Adrenal gland (tissue), 12 donors: ENCODE data around the gene CAB39. TPM values are rescaled to one million over a fixed set of nuclear protein-coding genes. Genes with fewer than 3 reads are reported as not detected.
"Not testable (repeated sequence)": the region's sequence is repeated elsewhere in the genome, so short reads cannot be mapped to it uniquely, and the experiment has no call there.

Experiments
- DNase-seq, 7 donors: peaks; one replicate each; pipeline ENCODE4 v3.0.0-alpha.2; 2019 to 2020
- H3K27ac ChIP-seq, 5 donors: fragments of 200-600 bp; sonication (generic) in 4 of 5; 1 replicate in 3 of 5; 2 replicates in 2 of 5; pipeline versions ENCODE4 v1.5.1 to v1.8.0; 2016 to 2020; ENCODE audit warnings: mild to moderate bottlenecking in 1 of 5
- H3K27me3 ChIP-seq: fragments of 200-600 bp; 2 replicates; pipeline ENCODE4 v1.8.0; 2021
- H3K36me3 ChIP-seq, 2 donors: fragments of 200-600 bp; replicated peaks in 1 of 2; 1 replicate in 1 of 2; 2 replicates in 1 of 2; pipeline versions ENCODE4 v1.5.1 to v1.8.0; 2018 to 2022
- H3K4me1 ChIP-seq, 2 donors: fragments of 200-600 bp; replicated peaks in 1 of 2; 1 replicate in 1 of 2; 2 replicates in 1 of 2; pipeline versions ENCODE4 v1.5.1 to v1.8.0; 2018 to 2021
- H3K4me3 ChIP-seq, 4 donors: fragments of 200-600 bp; sonication (generic) in 3 of 4; one replicate each; pipeline ENCODE4 v1.5.1; 2016 to 2018
- H3K9me3 ChIP-seq, 3 donors: fragments of 200-600 bp; sonication (generic) in 1 of 3; replicated peaks in 1 of 3; 1 replicate in 2 of 3; 2 replicates in 1 of 3; pipeline versions ENCODE4 v1.5.1 to v1.8.0; 2016 to 2021
- CTCF ChIP-seq, 6 experiments: fragments of 450-650 bp in 4 of 6; fragments of 200-600 bp in 2 of 6; sonication (generic) in 1 of 6; IDR thresholded peaks; 1 replicate in 5 of 6; 2 replicates in 1 of 6; pipeline versions ENCODE4 v1.5.1 to v1.8.0; 2016 to 2021; ENCODE audit warnings: antibody characterized with exemption in 6 of 6, mild to moderate bottlenecking in 2 of 6, moderate library complexity in 1 of 6
- POLR2A ChIP-seq, 2 donors: fragments of 450-650 bp; IDR thresholded peaks; one replicate each; pipeline ENCODE4 v1.6.1; 2017; ENCODE audit warnings: antibody characterized with exemption in 2 of 2, mild to moderate bottlenecking in 2 of 2, moderate library complexity in 1 of 2
- WGBS, 4 donors: extraction: QIAGEN DNeasy Blood & Tissue Kit in 2 of 4; methylation state at CpG; one replicate each; pipeline versions ENCODE4 v1.1.5 to v1.1.7; 2013 to 2017; 5-methylcytosine and 5-hydroxymethylcytosine counted together
- intact Hi-C, 2 donors: fragments of 100-400 bp; cut with DNase I; formaldehyde crosslinking; loops; one replicate each; pipeline versions ENCODE4 v1.14.1 to v1.15.0; 2022 to 2023
- polyA plus RNA-seq, 3 donors: library from polyadenylated mRNA; stranded (reverse); fragments of 200-250 nt in 2 of 3; fragments of 350-450 nt in 1 of 3; fragmentation: Illumina TruSeq in 1 of 3; extraction: RNeasy Lipid Tissue Mini Kit (QIAGEN cat#74804) in 1 of 3; gene quantifications; one replicate each; pipeline ENCODE4 v1.2.3, GENCODE V29; 2013 to 2014
- total RNA-seq, 9 donors: library from RNA; depleted of rRNA in 4 of 9; stranded (reverse); fragments of >200 nt in 4 of 9; fragments of 120-200 nt in 1 of 9; fragmentation: NEBNext Ultra II Directional in 1 of 9; extraction: Animal tissue kit (Norgen Biotek cat#: 25700) in 1 of 9; gene quantifications; one replicate each; pipeline versions ENCODE4 v1.1.0 to v1.2.4, GENCODE V29; 2013 to 2023
- donor health status: healthy with polysubstance abuse.
- donor health status: Bipolar disorder and iron deficiency.
- donor health status: DM: yes; HTN: yes; CAD: no.
- donor health status: DM: no; HTN: no; CAD: no.
- donor health status: DM: no; HTN: no; CAD: no.
- donor health status: DM: yes; HTN: yes; CAD: no.

CAB39 gene
- total and polyA plus RNA-seq, 12 donors: 10.5 to 96.1 (median 55.5) TPM

- Histone ChIP-seq H3K36me3 (peaks cover 0 to 5% of the 10 kb centered on the region in 2 donors), H3K4me3 (no peak overlapping the region), H3K4me1 (peaks cover 0 to 10% of the 10 kb centered on the region in 2 donors), H3K27me3 (no peaks in the 10 kb centered on the region), H3K27ac (no peak overlapping the region), H3K9me3 (no peaks in the 10 kb centered on the region)
- intact Hi-C loops: no loop called here
- DNase-seq: no peak
- WGBS, 4 donors: 88 to 96% (median 93%) methylated on average over 4 of the region's 4 CpGs
- TF ChIP-seq CTCF (IDR thresholded peaks at IDR 0.05): no peak
- TF ChIP-seq POLR2A (IDR thresholded peaks at IDR 0.05): no peak
Measured at GRCh38 chr2:230722207-230722885, 9.7 kb downstream of the CAB39 start.

DNA sequence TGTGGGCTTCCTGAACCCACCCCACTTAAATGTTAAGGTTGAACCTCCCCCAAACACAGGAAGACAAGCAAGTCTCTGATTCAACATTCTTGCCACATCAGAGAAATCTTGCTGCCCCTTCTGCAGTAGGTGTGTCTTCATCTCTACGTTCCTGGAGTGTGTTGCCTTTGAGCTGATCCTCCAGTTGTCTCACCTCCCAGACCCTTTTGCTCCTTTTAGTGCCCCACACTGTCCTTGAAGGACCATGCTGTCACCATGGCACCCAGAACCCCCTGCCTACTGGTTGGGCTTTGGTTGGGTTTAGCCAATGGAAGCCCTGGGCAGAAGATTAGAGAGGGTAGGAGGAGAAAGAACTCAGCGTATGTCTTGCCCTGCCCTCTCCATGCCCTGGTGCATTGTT is 10.7 kb downstream of the CAB39 start:
- no peaks in the 10 kb centered on the region for H3K9me3 ChIP-seq
- H3K27me3 ChIP-seq: no peaks in the 10 kb centered on the region
- intact Hi-C loops: no loop called here
- no peak overlapping the region for H3K27ac ChIP-seq
- peaks cover 0 to 5% of the 10 kb centered on the region in 2 donors for H3K4me1 ChIP-seq
- no peak overlapping the region for H3K4me3 ChIP-seq
- TF ChIP-seq CTCF (IDR thresholded peaks at IDR 0.05) (no peak), POLR2A (IDR thresholded peaks at IDR 0.05) (no peak)
- no peak for DNase-seq
- peaks cover 0 to 5% of the 10 kb centered on the region in 2 donors for H3K36me3 ChIP-seq
- 65 to 86% (median 71%) methylated on average over 2 of the region's 2 CpGs for WGBS, 4 donors

DNA sequence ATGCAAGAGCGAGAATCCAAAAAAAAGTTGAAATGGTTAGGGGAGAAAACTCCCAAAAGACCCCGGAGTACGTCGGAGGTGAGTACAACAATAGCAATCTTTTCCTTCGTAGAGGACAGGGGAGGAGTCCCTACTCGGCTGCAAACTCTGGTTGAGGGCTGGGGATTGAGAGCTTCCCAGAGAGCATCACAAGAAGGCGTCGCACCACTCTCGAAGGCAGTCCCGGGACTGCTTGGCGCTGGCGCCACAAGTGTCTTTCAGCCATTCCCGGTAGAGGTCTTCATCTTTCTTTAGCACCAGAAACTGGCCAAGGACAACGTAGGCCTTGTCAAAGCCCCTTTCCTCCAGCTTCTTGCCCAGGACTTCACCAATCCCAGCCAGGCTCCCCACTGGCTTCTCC is 12.3 kb downstream of the CAB39 start:
- intact Hi-C loops, DNase-seq, H3K36me3 ChIP-seq, H3K4me3 ChIP-seq, H3K4me1 ChIP-seq, H3K9me3 ChIP-seq, H3K27me3 ChIP-seq, H3K27ac ChIP-seq: not testable (repeated sequence)
- WGBS, 4 donors: 89 to 97% (median 95%) methylated on average over 11 to 14 of the region's 14 CpGs

DNA sequence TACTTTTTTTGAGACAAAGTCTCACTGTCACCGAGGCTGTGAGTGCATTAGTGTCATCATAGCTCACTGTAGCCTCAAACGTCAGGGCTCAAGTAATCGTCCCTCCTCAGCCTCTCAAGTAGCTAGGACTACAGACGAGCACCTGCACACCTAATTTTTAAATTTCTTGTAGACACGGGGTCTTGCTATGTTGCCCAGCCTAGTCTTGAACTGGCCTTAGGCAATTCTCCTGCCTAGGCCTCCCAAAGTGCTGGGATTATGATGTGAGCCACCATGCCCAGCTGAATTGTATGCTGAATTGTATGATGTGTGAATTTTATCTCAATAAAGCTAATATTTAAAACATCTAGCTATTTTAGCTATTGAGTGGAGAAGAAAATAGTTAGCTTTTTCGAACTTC is 18.9 kb downstream of the CAB39 start:
- Histone ChIP-seq H3K36me3 (no peaks in the 10 kb centered on the region), H3K27me3 (no peaks in the 10 kb centered on the region), H3K27ac (no peak overlapping the region), H3K9me3 (no peaks in the 10 kb centered on the region), H3K4me3 (no peak overlapping the region), H3K4me1 (peaks cover 3 to 12% of the 10 kb centered on the region in 2 donors)
- TF ChIP-seq CTCF (IDR thresholded peaks at IDR 0.05): no peak
- TF ChIP-seq POLR2A (IDR thresholded peaks at IDR 0.05): no peak
- intact Hi-C loops: no loop called here
- 92 to 96% (median 94%) methylated on average over 6 of the region's 6 CpGs for WGBS, 4 donors
- no peak for DNase-seq

DNA sequence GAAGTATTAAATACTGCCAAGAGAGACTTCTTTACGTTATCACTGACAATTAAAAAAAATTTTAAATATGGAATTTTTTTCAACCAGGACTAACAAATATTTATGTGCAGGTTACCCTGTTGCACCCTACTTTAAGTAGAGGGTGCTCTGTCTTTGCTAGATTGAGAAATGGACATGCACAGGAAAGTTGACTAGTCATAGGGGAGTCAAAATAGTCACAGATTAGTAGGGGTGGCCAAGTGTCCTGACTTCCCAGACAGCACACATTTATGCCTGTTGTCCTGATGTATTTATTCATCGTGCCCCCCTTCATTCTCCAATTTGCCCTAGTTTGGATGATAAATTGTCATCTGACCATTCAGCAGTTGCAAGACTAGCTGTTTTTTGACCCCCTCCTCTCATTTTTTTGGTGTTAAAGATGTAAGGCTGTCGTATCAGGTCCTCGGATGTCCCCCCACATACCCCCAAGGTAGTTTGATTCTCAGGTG is 20.3 kb downstream of the CAB39 start:
- DNase-seq: no peak
- Histone ChIP-seq H3K9me3 (no peaks in the 10 kb centered on the region), H3K4me1 (peaks cover 4 to 26% of the 10 kb centered on the region in 2 donors), H3K27ac (no peak overlapping the region), H3K27me3 (no peaks in the 10 kb centered on the region), H3K4me3 (no peak overlapping the region), H3K36me3 (no peaks in the 10 kb centered on the region)
- intact Hi-C loops: no loop called here
- 83 to 92% (median 88%) methylated on average over 4 of the region's 4 CpGs for WGBS, 4 donors
- no peak for TF ChIP-seq POLR2A (IDR thresholded peaks at IDR 0.05)
- no peak for TF ChIP-seq CTCF (IDR thresholded peaks at IDR 0.05)
